NCI-H2029 treated with DMSO at 0.1 percent for 48 hours (cell line): ENCODE results near the gene UFSP1.
"Not testable (repeated sequence)": the region's sequence is repeated elsewhere in the genome, so short reads cannot be mapped to it uniquely, and the experiment has no call there.

Experiments
- DNase-seq: peaks from one replicate; lab custom pipeline; 2025; lab: John Stamatoyannopoulos, UW

UFSP1 gene

DNA sequence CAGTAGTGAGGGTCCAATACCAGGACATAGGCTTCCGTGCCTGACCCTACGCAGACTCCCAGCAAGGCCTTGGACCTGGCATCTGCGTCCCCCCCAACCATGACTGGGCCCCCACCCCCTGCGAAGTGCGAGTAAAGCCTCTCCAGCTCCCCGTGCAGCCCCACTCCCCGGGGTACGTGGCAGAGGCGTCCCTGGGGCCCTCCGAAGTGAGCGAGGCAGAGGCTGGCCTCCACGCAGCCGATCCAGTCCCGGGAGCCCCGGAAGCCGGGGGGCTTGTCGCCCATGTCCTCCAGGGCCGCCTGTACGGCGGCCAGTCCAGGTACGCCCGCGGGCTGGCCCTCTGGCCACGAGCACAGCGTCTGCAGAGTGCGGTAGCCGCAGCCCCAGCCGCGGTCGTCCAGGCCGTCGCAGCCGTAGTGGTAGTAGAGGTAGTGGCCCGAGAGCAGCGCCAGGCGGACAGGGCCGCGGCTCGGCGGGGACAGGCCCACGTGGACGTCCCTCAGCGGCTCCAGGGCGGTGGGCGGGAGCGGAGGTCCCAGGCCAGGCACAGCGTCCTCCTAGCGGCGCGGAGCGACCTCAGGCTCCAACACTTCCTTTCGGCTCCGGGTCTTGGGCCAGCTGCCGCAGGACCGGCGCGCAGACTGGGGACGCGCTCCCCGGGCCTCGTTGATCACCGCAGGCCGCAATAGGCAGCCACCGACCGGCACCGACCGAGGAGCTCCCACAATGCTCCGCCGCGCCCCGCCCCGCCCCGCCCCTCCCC lies at the start of gene UFSP1:
UFSP1 (minus strand) TSS at position 728 of the 763 bp plus-strand sequence; CDS start at position 284, 444 bp downstream.
- DNase-seq = no peak

DNA sequence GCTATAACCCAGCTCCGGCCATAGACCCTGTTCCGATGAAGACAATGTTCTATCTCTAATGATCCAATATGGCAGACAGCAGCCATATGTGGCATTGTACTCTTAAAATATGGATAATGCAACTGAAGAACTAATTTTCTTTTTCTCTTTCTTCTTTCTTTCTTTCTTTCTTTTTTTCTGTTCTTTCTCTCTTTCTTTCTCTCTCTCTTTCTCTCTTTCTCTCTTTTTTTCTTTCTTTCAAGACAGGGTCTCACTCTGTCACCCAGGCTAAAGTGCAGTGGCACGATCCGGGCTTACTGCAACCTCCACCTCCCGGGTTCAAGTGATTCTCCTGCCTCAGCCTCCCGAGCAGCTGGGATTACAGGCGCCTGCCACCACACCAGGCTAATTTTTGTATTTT lies 46.7 kb upstream of the UFSP1 start:
- DNase-seq = not testable (repeated sequence)

DNA sequence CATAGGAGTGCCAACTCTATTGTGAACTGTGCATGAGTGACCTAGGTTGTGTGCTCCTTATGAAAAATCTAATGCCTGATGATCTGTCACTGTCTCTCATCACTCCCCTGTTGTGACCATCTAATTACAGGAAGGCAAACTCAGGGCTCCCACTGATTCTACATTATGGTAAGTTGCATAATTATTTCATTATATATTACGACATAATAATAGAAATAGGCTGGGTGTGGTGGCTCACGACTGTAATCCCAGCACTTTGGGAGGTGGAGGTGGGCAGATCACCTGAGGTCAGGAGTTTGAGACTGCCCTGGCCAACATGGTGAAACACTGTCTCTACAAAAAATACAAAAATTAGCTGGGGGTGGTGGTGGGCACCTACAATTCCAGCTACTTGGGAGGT lies 45.9 kb upstream of the UFSP1 start:
- not testable (repeated sequence) for DNase-seq

DNA sequence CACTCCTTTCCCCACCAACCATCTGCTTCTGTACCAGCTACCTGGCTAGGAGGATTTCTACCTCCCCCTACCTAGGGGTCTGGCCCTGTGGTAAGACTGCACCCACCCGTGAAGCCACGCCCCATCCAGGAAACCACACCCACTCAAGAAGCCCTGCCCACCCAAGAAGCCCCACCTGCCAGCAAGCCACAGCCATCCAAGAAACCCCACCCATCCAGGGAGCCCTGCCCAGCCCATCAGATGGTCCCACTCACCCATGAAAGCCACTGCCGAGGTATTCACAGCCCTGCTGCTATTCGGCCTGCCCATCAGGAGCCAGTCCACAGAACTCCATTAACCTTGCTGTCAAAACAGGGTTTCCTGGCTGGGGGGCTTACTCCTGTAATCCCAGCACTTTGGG lies 44.2 kb upstream of the UFSP1 start:
- no peak for DNase-seq

DNA sequence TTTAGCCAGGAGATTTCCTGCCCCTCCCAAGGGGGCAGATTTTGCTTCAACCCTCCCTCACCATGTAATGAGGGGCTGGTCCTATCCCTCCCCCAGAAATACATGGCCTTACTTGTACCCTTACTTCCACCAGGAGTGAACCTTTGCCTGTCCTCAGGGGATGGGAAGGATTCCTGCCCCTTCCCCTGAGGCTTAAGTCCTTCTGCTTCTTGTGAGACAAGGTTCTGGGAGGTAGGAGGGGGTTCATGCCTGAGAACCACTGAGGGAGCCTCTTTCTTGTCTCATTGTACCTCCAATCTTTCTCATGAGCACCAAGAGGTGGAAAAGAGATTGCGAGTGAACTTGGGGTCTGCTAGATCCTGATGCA lies 40.3 kb upstream of the UFSP1 start:
- no peak for DNase-seq

DNA sequence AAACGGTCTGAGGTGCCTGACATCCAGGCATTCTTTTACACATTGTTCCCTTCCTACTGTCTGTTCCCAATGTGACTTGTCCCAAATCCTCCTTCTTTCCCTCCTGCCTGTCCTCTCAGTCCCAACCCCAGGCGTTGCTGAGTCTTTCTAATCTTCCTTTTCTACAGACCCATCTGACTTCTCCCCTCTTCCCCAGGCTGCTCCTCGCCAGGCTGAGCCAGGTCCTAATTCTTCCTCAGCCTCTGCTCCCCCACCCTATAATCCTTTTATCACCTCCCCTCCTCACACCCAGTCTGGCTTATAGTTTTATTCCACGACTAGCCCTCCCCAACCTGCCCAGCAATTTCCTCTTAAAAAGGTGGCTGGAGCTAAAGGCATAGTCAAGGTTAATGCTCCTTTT lies 34.1 kb upstream of the UFSP1 start:
- not testable (repeated sequence) for DNase-seq

DNA sequence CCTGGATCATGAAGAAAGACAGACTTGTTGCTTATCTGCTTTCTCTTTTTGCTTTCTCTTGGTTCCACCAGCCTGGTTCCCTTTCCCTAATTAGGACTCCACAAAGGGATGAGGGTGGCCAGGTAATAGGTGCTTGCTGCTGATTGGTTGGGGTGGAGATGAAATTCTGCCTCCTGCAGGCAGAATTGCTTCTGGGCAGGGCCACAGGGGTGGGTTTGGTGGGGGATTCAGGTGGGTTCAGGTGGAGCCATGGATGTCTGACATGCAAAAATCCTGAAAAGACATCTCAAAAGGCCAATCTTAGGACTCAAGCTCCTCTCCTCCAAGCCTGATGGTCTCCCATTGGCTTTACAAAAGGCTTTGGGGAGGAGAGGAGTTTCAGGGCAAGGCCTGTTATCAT lies 31.5 kb upstream of the UFSP1 start:
- DNase-seq = no peak

DNA sequence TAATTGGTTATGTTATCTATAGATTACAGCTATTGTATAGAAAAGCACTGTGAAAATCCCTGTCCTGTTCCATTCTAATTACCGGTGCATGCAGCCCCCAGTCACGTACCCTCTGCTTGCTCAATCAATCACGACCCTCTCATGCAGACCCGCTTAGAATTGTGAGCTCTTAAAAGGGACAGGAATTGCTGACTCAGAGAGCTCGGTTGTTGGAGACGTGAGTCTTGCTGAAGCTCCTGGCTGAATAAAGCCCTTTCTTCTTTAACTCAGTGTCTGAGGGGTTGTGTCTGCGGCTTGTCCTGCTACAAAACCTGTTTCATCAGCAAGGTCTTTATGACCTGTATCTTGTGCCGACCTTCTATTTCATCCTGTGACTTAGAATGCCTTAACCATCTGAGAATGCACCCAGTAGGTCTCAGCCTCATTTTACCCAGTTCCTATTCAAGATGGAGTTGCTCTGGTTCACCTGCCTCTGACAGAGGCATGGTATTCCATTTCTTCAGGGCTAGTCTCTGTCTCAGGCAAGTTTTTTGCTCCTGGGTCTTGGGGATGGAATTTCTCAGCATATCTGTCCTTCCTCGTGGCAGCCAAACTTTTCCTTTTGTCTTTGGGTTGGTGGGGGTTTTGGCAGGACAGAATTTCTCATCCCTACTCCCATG lies 30.4 kb upstream of the UFSP1 start:
- DNase-seq = not testable (repeated sequence)

- not testable (repeated sequence) for DNase-seq
Measured at GRCh38 chr7:100919335-100919734, 29.8 kb upstream of the UFSP1 start.

DNA sequence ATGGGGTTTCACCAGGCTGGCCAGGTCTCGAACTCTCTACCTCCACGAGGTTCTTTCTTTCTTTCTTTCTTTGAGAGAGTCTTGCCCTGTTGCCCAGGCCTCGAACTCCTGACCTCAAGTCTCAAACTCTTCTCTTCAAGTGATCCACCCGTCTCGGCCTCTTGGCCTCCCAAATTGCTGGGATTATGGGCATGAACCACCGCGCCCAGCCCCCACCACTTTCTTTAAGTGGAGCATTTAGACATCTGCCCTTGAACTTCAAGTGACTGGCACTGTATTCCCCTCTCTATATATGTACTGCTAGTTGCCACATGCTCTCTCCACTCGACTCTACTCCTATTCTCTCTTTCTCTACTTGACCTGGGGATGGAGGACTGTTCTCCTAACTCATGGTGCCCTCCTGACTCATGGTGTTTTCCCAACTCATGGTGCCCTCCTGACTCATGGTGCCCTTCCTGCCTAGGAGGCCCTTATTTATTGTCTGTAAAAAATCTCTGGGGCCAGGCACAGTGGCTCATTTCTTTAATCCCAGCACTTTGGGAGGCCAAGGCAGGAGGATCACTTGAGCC lies 25.4 kb upstream of the UFSP1 start:
- DNase-seq = no peak

- DNase-seq = no peak
Measured at GRCh38 chr7:100914208-100914878, 24.8 kb upstream of the UFSP1 start.

- DNase-seq = no peak
Measured at GRCh38 chr7:100911484-100911883, 22.0 kb upstream of the UFSP1 start.

- not testable (repeated sequence) for DNase-seq
Measured at GRCh38 chr7:100910443-100910842, 20.9 kb upstream of the UFSP1 start.

- no peak for DNase-seq
Measured at GRCh38 chr7:100908512-100908911, 19.0 kb upstream of the UFSP1 start.

- DNase-seq = no peak
Measured at GRCh38 chr7:100902638-100903037, 13.1 kb upstream of the UFSP1 start.

GRCh38 chr7:100901921-100902332 lies 12.4 kb upstream of the UFSP1 start:
- no peak for DNase-seq

DNA sequence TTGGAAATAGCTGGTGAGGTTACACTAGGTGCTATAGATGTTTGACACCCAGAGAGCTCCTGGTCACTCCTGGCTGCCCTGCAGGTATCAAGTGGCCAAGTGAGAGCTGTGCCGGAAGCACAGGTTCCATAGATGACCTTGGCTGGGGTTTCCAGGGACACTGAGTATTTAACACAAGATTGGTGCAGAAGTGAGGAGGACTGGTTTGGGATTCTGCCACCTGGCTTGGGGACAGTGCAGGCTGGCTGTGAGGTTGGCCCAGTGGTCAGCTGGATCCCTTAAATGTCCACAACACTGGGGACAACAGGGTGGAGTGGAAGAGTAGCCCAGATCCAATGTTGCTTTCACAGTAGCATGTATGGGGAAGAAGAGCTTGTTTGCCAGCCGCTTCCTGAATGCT lies 11.5 kb upstream of the UFSP1 start:
- DNase-seq = no peak

- no peak for DNase-seq
Measured at GRCh38 chr7:100899432-100899831, 9.9 kb upstream of the UFSP1 start.

- DNase-seq = no peak
Measured at GRCh38 chr7:100897772-100898454, 8.4 kb upstream of the UFSP1 start.

- no peak for DNase-seq
Measured at GRCh38 chr7:100896732-100897608, 7.5 kb upstream of the UFSP1 start.
